Measurements from ENCODE around the gene ATP7A.

The ATP7A gene

GRCh38 chrX:78027798-78028197 is 117.3 kb downstream of the ATP7A start:
- Histone ChIP-seq H3K9me3 (ENCODE audit: insufficient read depth, low read depth, low read length) (no peaks in the 10 kb centered on the region), H3K27me3 (ENCODE audit: insufficient read depth, low read length, poor library complexity, severe bottlenecking) (no peaks in the 10 kb centered on the region)
- no peak for TF ChIP-seq CTCF (conservative IDR thresholded peaks at IDR 0.05; ENCODE audit: low read length)
- TF ChIP-seq EZH2phosphoT487 (IDR thresholded peaks at IDR 0.05; ENCODE audit: borderline replicate concordance) = no peak

GRCh38 chrX:78029663-78030062 is 119.2 kb downstream of the ATP7A start:
- Histone ChIP-seq H3K4me2 (ENCODE audit: low read depth, low read length, poor library complexity, severe bottlenecking) (no peak overlapping the region), H3K4me3 (ENCODE audit: low read length, poor library complexity, severe bottlenecking) (no peak overlapping the region), H3K9me2 (replicated peaks; ENCODE audit: low read depth, low read length) (no peaks in the 10 kb centered on the region), H4K20me1 (ENCODE audit: insufficient read depth, low read length, poor library complexity, severe bottlenecking) (no peaks in the 10 kb centered on the region), H3K36me3 (ENCODE audit: insufficient read depth, low read length) (no peaks in the 10 kb centered on the region), H3K4me1 (ENCODE audit: insufficient read depth, low read length, poor library complexity, severe bottlenecking) (no peaks in the 10 kb centered on the region), H2AFZ (ENCODE audit: low read length) (no peak overlapping the region), H3K79me2 (ENCODE audit: insufficient read depth, low read length) (no peaks in the 10 kb centered on the region), H3K9ac (ENCODE audit: low read depth, low read length, poor library complexity, severe bottlenecking) (no peak overlapping the region), H3F3A (ENCODE audit: low read depth) (no peaks in the 10 kb centered on the region), H3K9me3 (ENCODE audit: insufficient read depth, low read depth, low read length) (no peaks in the 10 kb centered on the region), H3K27me3 (ENCODE audit: insufficient read depth, low read length, poor library complexity, severe bottlenecking) (no peaks in the 10 kb centered on the region)
- TF ChIP-seq EZH2phosphoT487 (IDR thresholded peaks at IDR 0.05; ENCODE audit: borderline replicate concordance) = no peak
- TF ChIP-seq CTCF (conservative IDR thresholded peaks at IDR 0.05; ENCODE audit: low read length) = peak; percentile 34

More at GRCh38 chrX:78027798-78028197, 117.3 kb downstream of the ATP7A start:
- H3K36me3 ChIP-seq (ENCODE audit: insufficient read depth, low read length) = no peaks in the 10 kb centered on the region
- H4K20me1 ChIP-seq (ENCODE audit: insufficient read depth, low read length, poor library complexity, severe bottlenecking) = no peaks in the 10 kb centered on the region
- no peaks in the 10 kb centered on the region for H3K9me2 ChIP-seq (replicated peaks; ENCODE audit: low read depth, low read length)
- no peak overlapping the region for H2AFZ ChIP-seq (ENCODE audit: low read length)
- no peaks in the 10 kb centered on the region for H3F3A ChIP-seq (ENCODE audit: low read depth)
- no peaks in the 10 kb centered on the region for H3K4me1 ChIP-seq (ENCODE audit: insufficient read depth, low read length, poor library complexity, severe bottlenecking)
- H3K9ac ChIP-seq (ENCODE audit: low read depth, low read length, poor library complexity, severe bottlenecking) = no peak overlapping the region
- no peak overlapping the region for H3K4me3 ChIP-seq (ENCODE audit: low read length, poor library complexity, severe bottlenecking)
- H3K79me2 ChIP-seq (ENCODE audit: insufficient read depth, low read length) = no peaks in the 10 kb centered on the region
- no peak overlapping the region for H3K4me2 ChIP-seq (ENCODE audit: low read depth, low read length, poor library complexity, severe bottlenecking)

- H3K36me3 ChIP-seq (ENCODE audit: insufficient read depth, low read length) = no peaks in the 10 kb centered on the region
- no peaks in the 10 kb centered on the region for H3K9me3 ChIP-seq (ENCODE audit: insufficient read depth, low read depth, low read length)
- no peak overlapping the region for H3K4me2 ChIP-seq (ENCODE audit: low read depth, low read length, poor library complexity, severe bottlenecking)
- H3K4me3 ChIP-seq (ENCODE audit: low read length, poor library complexity, severe bottlenecking) = no peak overlapping the region
- no peaks in the 10 kb centered on the region for H4K20me1 ChIP-seq (ENCODE audit: insufficient read depth, low read length, poor library complexity, severe bottlenecking)
- no peaks in the 10 kb centered on the region for H3K9me2 ChIP-seq (replicated peaks; ENCODE audit: low read depth, low read length)
- H3K27me3 ChIP-seq (ENCODE audit: insufficient read depth, low read length, poor library complexity, severe bottlenecking) = no peaks in the 10 kb centered on the region
- TF ChIP-seq CTCF (conservative IDR thresholded peaks at IDR 0.05; ENCODE audit: low read length) = no peak
- TF ChIP-seq EZH2phosphoT487 (IDR thresholded peaks at IDR 0.05; ENCODE audit: borderline replicate concordance) = no peak
- H3F3A ChIP-seq (ENCODE audit: low read depth) = no peaks in the 10 kb centered on the region
- no peaks in the 10 kb centered on the region for H3K79me2 ChIP-seq (ENCODE audit: insufficient read depth, low read length)
- H3K9ac ChIP-seq (ENCODE audit: low read depth, low read length, poor library complexity, severe bottlenecking) = no peak overlapping the region
- no peak overlapping the region for H2AFZ ChIP-seq (ENCODE audit: low read length)
- no peaks in the 10 kb centered on the region for H3K4me1 ChIP-seq (ENCODE audit: insufficient read depth, low read length, poor library complexity, severe bottlenecking)
Observed at GRCh38 chrX:78035061-78035460, 124.6 kb downstream of the ATP7A start.
